ENCODE data around the gene HEPACAM2.

HEPACAM2 gene

GRCh38 chr7:93159490-93159889 is 66.8 kb downstream of the HEPACAM2 start:
- no peak overlapping the region for H3K4me3 ChIP-seq (ENCODE audit: low read length)
- DNase-seq (ENCODE audit: low read depth, low spot score) = no peak

DNA sequence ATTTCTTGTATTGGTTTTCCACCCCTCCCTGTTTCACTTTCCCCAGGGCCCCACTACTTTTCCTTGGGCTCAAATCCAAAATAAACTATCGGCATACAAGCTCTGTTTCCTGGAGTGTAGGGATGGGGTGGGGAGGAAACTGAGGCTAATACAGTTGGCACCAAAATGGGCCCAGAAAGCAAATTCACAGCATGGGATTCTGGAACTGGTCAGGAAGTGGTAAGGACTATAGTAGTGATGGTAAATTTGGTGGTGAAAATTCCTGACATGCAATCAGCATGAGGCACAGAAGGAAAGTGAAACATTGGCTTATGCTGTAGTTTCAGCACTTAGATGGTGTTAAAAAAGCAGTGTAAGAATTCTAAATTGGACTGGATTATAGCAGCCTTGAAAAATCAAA is 69.4 kb downstream of the HEPACAM2 start:
- no peak for DNase-seq (ENCODE audit: low read depth, low spot score)
- H3K4me3 ChIP-seq (ENCODE audit: low read length) = no peak overlapping the region

GRCh38 chr7:93150200-93150835 is 76.0 kb downstream of the HEPACAM2 start:
- H3K4me3 ChIP-seq (ENCODE audit: low read length) = no peak overlapping the region

GRCh38 chr7:93148727-93149126 is 77.5 kb downstream of the HEPACAM2 start:
- no peak for DNase-seq (ENCODE audit: low read depth, low spot score)
- H3K4me3 ChIP-seq (ENCODE audit: low read length) = no peak overlapping the region

More at GRCh38 chr7:93150200-93150835, 76.0 kb downstream of the HEPACAM2 start:
- DNase-seq (ENCODE audit: low read depth, low spot score) = no peak

GRCh38 chr7:93148144-93148543 is 78.1 kb downstream of the HEPACAM2 start, which contains the start of gene SAMD9L:
Gene SAMD9L (minus strand): TSS chr7:93148385. CDS start chr7:93135971, 12,414 bp downstream.
- H3K4me3 ChIP-seq (ENCODE audit: low read length) = peak within 1 kb of the TSS; percentile 49
- peak; percentile 30 for DNase-seq (ENCODE audit: low read depth, low spot score)

DNA sequence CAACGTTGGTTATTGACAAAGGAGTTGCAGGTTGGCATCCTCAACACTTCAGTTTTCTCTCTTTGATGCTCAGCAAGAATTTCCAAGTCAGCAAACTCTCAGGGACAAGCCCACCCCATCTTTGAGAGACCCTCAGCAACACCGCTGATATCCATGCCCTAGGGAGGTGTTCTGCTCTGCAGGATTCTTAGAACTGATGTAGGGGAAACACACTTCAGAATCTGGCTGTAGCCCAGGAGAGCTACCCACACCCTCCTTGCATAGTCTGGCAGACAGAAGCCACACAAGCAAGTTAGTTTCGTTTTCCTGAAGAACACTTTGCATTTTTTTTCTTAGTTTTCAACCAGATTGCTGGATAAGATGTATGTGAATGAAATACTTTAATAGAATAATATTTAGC is 78.9 kb downstream of the HEPACAM2 start:
- DNase-seq (ENCODE audit: low read depth, low spot score) = peak; percentile 60
- peak overlapping the region; percentile 49 for H3K4me3 ChIP-seq (ENCODE audit: low read length)

DNA sequence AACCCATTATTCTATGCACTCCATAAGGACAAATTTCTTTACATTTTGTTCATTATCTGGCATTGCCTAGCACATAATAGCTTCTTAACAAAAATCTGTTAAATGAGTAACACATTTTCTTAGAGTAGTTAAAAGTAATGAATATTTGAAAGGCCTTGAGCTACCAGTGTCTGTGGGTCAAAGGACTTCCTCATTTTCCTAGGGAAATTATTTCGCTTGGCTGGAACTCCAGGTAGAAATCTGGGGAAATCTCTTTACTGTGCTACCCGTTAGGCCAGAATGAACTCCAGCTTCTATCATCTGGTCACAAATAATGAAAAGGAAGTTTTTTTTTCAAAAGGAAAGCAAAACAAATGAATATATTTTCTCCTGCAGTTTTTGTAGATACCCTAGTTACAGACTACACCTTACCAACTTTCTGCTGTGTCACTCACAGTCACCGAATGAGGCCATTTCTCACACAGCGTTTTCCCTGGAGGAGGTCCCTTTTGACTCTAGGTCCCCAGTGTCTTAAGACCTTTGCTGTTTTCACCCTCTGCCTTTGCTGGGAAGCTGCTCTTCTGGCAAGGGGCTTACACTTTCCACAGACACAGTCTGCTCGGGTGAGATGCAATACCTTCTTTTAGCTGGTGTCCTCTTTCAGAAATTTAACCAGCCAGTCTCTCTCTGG is 79.7 kb downstream of the HEPACAM2 start:
- no peak overlapping the region for H3K4me3 ChIP-seq (ENCODE audit: low read length)
- DNase-seq (ENCODE audit: low read depth, low spot score) = no peak

GRCh38 chr7:93146036-93146435 is 80.2 kb downstream of the HEPACAM2 start:
- DNase-seq (ENCODE audit: low read depth, low spot score) = no peak
- no peak overlapping the region for H3K4me3 ChIP-seq (ENCODE audit: low read length)

DNA sequence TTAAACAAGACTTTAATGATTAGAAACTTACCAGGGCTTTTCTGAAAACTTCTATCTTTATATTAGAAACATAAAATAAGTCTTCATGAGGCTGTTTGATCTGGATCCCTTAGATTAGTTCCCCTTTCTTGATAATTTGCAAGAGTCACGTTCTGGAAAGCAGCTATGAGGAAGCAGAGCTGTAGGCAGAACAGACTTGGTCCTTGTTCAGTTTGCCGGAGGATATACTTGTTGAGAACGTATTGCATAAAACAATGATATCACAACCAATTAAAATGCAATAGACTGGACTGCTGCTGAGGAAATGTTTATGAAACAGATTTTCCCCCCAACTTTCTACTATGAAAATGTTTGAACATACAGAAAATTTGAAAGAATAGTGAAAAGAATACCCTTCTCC is 80.9 kb downstream of the HEPACAM2 start:
- no peak overlapping the region for H3K4me3 ChIP-seq (ENCODE audit: low read length)
- no peak for DNase-seq (ENCODE audit: low read depth, low spot score)

DNA sequence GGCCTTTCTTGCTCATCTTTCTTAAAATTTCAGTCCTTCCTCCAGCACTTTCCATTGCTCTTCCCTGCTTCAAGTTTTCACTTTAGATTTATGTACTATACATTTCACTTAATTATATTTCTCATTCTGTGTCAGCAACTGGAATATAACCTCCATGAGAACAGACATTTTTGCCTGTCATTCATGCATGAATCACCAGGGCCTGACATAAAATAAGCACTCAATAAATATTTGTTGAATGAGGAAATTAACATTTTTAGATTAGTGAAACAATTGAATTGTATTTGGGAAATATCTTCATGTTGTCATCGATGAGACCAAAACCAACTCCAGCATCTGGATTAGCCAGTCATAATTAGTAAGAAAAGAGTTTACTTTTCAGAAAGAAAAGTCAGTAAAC is 84.1 kb downstream of the HEPACAM2 start:
- no peak for DNase-seq (ENCODE audit: low read depth, low spot score)
- H3K4me3 ChIP-seq (ENCODE audit: low read length) = no peak overlapping the region

DNA sequence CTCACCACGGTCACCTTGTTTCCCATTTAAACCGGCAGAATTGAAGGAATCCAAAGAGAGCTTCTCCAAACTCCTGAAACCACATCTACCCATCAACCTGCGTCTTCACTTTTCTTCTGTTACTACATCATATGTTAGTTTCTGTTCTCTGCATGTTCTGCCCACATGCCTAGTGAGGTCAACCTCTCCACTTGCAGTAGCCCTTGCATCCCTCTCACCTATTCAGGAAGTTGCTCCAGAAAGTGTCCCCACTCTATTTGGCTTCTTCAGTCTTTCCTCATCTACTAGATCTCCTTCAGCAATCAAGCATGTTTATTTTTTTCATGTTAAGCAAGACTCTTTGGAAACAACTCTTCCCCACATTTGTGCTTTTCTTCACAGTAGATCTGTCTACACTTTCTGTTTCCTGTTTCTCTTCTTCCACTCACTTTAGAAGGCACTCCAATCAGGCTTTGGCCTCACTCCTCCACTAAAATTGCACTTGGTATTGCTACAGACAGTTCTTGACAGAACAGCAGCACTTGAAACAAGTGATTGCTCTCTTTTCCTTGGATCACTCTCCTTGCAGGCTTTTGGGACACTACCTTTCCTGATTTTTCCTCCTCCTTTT is 85.6 kb downstream of the HEPACAM2 start:
- no peak overlapping the region for H3K4me3 ChIP-seq (ENCODE audit: low read length)
- DNase-seq (ENCODE audit: low read depth, low spot score) = no peak

DNA sequence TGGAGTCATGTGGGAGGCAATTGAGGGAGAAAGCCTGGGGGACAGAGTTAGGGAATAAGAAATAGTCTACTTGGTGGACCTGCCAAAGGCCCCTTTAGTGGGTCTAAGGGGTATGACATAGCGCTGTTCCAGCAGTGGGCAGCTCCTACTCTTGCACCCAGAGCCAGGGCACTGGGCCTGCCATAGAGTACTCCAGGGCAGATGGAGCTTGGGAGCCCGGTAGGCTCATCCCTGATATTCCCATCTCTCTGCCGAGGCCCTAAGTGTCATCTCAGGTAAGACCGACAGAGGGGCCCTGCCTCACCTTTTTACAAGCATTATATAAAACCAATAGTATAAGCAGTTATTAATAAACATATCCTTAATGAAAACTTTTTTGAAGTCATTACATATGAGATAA is 87.7 kb downstream of the HEPACAM2 start:
- no peak overlapping the region for H3K4me3 ChIP-seq (ENCODE audit: low read length)
- no peak for DNase-seq (ENCODE audit: low read depth, low spot score)
